Stimulated activated CD4-positive, alpha-beta T cell treated with anti-CD3 and anti-CD28 coated beads, Interleukin-15, amount 100 ng/mL, for 48 hours (primary cell): Measurements from ENCODE around the gene TFIP11.

ENCODE experiments used
- DNase-seq, 2 donors: peaks; one replicate each; pipeline ENCODE4 v3.0.0-alpha.2; 2020; ENCODE audit warnings: low read depth in 2 of 2

TFIP11 gene

GRCh38 chr22:26508148-26508547 is 4.1 kb downstream of the TFIP11 start:
- DNase-seq: no peak

GRCh38 chr22:26503758-26504157 is 8.5 kb downstream of the TFIP11 start:
- no peak for DNase-seq

GRCh38 chr22:26502688-26503561 is 9.3 kb downstream of the TFIP11 start:
- DNase-seq: peak in 1 of 2 donors; percentile 29

GRCh38 chr22:26501996-26502395 is 10.3 kb downstream of the TFIP11 start:
- no peak for DNase-seq

GRCh38 chr22:26499188-26499703 is 13.0 kb downstream of the TFIP11 start:
- DNase-seq: no peak

GRCh38 chr22:26496456-26496855 is 15.8 kb downstream of the TFIP11 start:
- DNase-seq: no peak

- DNase-seq: no peak
These were observed 17.8 kb downstream of the TFIP11 start for GRCh38 chr22:26494506-26494905.

GRCh38 chr22:26492220-26492619 is 20.1 kb downstream of the TFIP11 start:
- no peak for DNase-seq

GRCh38 chr22:26489447-26490036 is 22.7 kb downstream of the TFIP11 start:
- no peak for DNase-seq

- DNase-seq: no peak
These were observed 24.3 kb downstream of the TFIP11 start for GRCh38 chr22:26487996-26488395.

- no peak for DNase-seq
These were observed 25.9 kb downstream of the TFIP11 start for GRCh38 chr22:26486394-26486793.

GRCh38 chr22:26485806-26486390 is 26.4 kb downstream of the TFIP11 start:
- no peak for DNase-seq

GRCh38 chr22:26485013-26485412 is 27.3 kb downstream of the TFIP11 start:
- DNase-seq: no peak

GRCh38 chr22:26484360-26484706 is 27.9 kb downstream of the TFIP11 start:
- DNase-seq: no peak

GRCh38 chr22:26483439-26484359 is 28.6 kb downstream of the TFIP11 start, which contains the start of the genes HPS4 and SRRD:
Gene HPS4 (minus strand): TSS chr22:26483783. CDS start chr22:26481762, 2,021 bp downstream.
Gene SRRD (plus strand): TSS chr22:26483877. CDS start chr22:26483891, 14 bp downstream.
- DNase-seq: peak; percentile 82 to 86

GRCh38 chr22:26483043-26483438 is 29.2 kb downstream of the TFIP11 start:
- no peak for DNase-seq

GRCh38 chr22:26482161-26482560 is 30.1 kb downstream of the TFIP11 start:
- DNase-seq: no peak

GRCh38 chr22:26481694-26482093 is 30.6 kb downstream of the TFIP11 start:
- DNase-seq: no peak

- no peak for DNase-seq
These were observed 31.1 kb downstream of the TFIP11 start for GRCh38 chr22:26481112-26481693.

GRCh38 chr22:26480611-26480932 is 31.7 kb downstream of the TFIP11 start:
- no peak for DNase-seq
